ENCODE data around the gene TRAPPC3L. TPM values are rescaled to one million over a fixed set of nuclear protein-coding genes. Genes with fewer than 3 reads are reported as not detected.

Gene TRAPPC3L
- 0.08 TPM in 1 of 2 replicates, not detected in the other for total RNA-seq (ENCODE audit: low replicate concordance)

DNA sequence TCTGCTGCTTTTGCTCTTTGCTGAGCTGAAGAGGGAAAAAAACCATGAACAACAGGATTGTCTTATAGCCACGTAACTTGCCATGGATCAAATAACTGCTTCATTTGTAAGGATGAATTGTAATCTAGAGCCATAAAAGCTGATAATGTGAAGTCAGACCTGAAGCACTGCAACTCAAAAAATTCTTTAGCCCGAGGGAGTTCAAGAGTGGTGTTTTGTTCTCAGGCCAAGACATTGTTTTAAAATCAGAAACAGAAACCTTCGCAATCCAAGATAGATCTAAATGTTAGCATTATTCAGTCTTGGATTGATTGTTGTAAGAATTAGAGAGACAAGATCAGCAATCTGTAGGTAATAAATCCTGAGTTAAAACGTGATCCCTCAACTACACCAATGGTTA is at the start of gene TRAPPC3L:
TSS of gene TRAPPC3L (minus strand) at position 34 of the 400 bp plus-strand sequence. CDS start 170 bp downstream, outside the sequence.

DNA sequence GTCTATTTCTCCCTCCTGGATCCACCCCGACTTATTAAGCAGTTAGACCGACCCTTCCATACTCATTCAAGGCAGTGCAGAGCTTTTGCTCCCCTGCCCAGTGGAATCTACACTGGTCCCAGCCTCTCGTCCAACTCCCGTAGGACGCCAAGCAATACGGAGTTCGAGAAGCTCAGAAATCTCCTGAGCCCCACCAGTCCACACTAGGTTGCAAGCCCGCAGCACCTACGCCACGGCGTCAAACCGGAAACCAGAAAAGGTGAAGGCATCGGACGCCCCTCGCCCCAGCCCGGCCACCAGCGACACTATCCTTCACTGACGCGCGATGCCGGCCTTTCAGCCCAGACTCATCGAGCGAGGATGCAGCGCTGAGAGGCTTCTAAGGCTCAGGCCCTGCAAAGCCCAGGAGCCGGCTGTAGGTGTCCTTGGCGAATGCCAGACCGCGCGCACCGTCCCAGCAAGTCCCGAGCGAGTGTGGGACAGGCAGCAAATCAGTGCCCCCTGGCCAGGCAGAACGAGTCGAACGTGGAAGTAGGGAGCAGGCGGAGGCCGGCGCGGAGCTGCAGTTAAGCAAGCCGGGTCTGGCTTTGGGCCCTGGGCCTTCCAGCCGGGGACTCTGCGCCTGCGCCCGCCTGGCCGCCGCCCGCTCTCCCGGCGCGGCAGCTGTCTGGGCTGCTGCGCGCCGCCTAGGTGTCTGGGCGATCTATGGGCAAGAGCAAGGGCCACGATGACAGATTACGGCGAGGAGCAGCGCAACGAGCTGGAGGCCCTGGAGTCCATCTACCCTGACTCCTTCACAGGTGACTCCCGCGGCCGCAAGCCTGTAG is 25.6 kb upstream of the TRAPPC3L start, which contains the start of gene RWDD1:
TSS of gene RWDD1 (plus strand) at position 649 of the 827 bp plus-strand sequence. CDS start at position 728, 79 bp downstream.

DNA sequence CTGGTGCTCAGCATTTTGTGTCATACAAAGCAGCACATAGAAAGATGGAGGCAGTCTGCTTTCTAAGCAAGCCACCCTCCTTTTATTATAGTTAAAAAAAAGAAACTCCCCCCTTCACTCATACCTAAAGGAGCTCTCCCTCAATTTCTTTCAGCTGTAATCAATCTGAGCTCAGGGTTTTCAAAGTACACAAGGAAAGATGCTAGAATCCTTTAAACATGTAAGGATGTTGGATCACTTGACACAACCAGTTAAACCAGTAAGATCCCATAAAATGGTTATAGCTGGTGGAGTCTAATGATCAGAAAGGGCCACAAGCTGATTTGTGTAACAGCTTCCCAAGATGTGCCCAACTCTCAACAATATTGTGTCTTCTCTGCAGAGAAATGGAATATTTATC is 8.0 kb upstream of the TRAPPC3L start, which contains the start of gene CALHM4:
TSS of gene CALHM4 (plus strand) at position 301 of the 400 bp plus-strand sequence. CDS start at position 344, 43 bp downstream.

DNA sequence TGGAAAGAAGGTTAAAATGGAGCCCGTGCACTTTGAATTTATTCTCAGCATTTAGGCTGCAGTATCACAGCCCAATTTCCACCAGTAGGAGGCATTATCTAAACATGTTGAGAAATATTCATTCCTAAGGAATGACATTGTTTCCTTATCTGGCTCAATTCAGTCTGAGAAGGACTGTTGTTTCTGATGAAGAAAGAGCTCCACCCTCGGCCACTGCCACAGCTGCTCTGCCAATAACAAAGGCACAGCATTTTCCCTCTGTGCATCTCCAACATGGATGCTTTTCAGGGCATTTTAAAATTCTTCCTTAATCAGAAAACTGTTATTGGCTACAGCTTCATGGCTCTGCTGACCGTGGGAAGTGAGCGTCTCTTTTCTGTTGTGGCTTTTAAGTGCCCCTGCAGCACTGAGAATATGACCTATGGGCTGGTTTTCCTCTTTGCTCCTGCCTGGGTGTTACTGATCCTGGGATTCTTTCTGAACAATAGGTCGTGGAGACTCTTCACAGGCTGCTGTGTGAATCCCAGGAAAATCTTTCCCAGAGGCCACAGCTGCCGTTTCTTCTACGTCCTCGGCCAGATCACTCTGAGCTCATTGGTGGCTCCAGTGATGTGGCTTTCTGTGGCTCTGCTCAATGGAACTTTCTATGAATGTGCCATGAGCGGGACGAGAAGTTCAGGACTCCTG is 33.9 kb downstream of the TRAPPC3L start, which contains the start of gene CALHM5:
TSS of gene CALHM5 (plus strand) at position 216 of the 687 bp plus-strand sequence. CDS start at position 274, 58 bp downstream.

DNA sequence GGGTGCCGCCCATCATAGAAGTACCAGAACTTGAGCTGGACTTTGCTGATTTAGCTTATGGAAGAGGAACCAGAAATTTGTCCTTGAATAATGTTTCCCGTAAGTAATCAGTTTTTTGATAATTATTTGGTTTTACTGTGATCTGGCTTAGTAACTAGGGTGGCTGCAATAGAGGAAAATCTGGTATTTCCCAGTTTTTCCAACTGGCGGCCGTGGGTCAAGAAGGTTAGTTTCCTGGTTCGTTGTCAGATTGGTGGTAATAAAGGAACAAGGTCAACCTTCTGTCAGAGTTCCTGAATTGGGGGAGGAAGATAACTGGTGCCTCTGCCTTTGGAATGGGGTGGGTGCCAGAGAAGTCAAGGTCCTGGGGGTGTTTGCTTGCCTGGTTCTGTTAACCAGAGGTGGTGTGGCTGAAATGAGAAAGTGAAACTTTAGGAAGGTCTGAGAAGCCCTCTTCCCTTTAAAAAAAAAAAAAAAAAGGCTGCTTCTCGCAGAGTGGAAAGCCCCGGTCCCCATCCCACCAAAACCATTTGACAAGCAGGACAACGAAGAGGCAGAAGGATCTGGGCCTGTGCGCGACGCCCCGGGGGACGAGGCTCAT is 84.1 kb downstream of the TRAPPC3L start, which contains the start of gene CALHM6:
TSS of gene CALHM6 (plus strand) at position 45 of the 601 bp plus-strand sequence. CDS start at position 600, 555 bp downstream.

Other genes starting within 250 kb of the TRAPPC3L start
- 67.0 and 92.2 TPM in 2 replicates for gene DSE, start 174.7 kb downstream of the TRAPPC3L start, total RNA-seq (ENCODE audit: low replicate concordance)
- 0.23 and 0.90 TPM in 2 replicates for gene CALHM6, start 84.3 kb downstream of the TRAPPC3L start, total RNA-seq (ENCODE audit: low replicate concordance)
- gene CALHM5, start 34.0 kb downstream of the TRAPPC3L start, total RNA-seq (ENCODE audit: low replicate concordance) = 5.9 and 10.1 TPM in 2 replicates
- gene CALHM4, start 8.1 kb upstream of the TRAPPC3L start, total RNA-seq (ENCODE audit: low replicate concordance) = not detected in 2 replicates
- 18.6 and 29.4 TPM in 2 replicates for gene RWDD1, start 25.8 kb upstream of the TRAPPC3L start, total RNA-seq (ENCODE audit: low replicate concordance)
- gene RSPH4A, start 70.8 kb upstream of the TRAPPC3L start, total RNA-seq (ENCODE audit: low replicate concordance) = under 0.01 and 0.08 TPM in 2 replicates
- gene ZUP1, start 123.1 kb upstream of the TRAPPC3L start, total RNA-seq (ENCODE audit: low replicate concordance) = 13.6 and 15.3 TPM in 2 replicates
- gene KPNA5, start 135.5 kb upstream of the TRAPPC3L start, total RNA-seq (ENCODE audit: low replicate concordance) = 4.9 and 6.3 TPM in 2 replicates
- 0.30 and 0.82 TPM in 2 replicates for gene FAM162B, start 220.0 kb upstream of the TRAPPC3L start, total RNA-seq (ENCODE audit: low replicate concordance)